B cell (primary cell): ENCODE data around the gene ARHGEF33.

ENCODE experiments used
- CTCF ChIP-seq: fragments of 200-600 bp; IDR thresholded peaks from one replicate; pipeline ENCODE4 v1.8.0; 2022; ENCODE audit warnings: antibody characterized with exemption, mild to moderate bottlenecking
- EZH2 ChIP-seq: IDR thresholded peaks from 2 replicates; pipeline ENCODE4 v1.6.1; 2012; ENCODE audit warnings: borderline replicate concordance, low read depth, mild to moderate bottlenecking, moderate library complexity, low read length; ENCODE audit not compliant: insufficient read depth, poor library complexity, severe bottlenecking

- no peak for TF ChIP-seq CTCF
- no peak for TF ChIP-seq EZH2
Observed at GRCh38 chr2:38862476-38862875, 27.2 kb upstream of the ARHGEF33 start.
